ENCODE results near the gene DLX6. TPM values are rescaled to one million over a fixed set of nuclear protein-coding genes. Genes with fewer than 3 reads are reported as not detected.

The DLX6 gene
- total RNA-seq, 4 donors from 2014 or later, result not detected

DNA sequence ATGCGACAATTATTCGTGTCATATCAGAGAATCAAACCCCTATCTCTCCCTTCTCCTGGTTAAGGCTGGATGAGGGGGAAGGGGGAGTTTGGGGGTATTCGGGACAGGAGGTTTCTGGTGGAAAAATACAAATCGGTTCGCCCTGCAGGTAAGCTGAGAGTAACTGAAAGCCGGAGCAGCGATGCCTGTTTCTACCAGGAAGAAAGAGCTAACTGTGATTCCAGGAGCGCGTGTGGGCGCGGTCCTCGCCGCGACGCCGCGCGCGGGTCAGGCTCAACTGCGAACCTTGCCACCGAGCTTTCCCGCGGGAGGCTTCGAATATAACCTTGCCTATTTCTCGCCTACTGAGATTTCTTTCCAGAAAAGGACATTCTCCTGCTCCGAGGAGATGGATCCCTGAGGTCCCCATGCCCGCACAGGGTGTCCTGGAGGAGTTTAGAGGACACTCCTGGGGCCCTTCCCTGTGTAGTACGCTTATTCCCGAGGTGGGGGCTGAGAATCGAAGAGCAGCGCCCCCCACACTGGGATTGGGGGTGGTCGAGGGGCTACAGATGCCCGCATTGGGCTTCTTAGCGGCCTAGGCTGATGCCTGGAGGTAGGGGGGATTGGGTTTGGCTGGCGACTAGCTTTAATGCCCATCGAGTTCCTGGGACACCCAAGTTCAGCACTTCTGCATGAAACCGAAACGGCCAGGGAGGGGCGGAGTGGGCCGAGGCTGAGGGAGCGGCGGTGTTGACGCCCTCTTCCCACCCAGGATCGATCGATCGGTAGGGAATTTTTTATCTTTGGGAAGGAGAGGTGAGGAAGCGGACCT is 13.0 kb upstream of the DLX6 start:
- TF ChIP-seq EP300 (IDR thresholded peaks at IDR 0.05; ENCODE audit: low read depth) (no peak), POLR2AphosphoS5 (IDR thresholded peaks at IDR 0.05) (no peak), POLR2A (IDR thresholded peaks at IDR 0.05) (no peak)
- TF ChIP-seq, protein P1, sequence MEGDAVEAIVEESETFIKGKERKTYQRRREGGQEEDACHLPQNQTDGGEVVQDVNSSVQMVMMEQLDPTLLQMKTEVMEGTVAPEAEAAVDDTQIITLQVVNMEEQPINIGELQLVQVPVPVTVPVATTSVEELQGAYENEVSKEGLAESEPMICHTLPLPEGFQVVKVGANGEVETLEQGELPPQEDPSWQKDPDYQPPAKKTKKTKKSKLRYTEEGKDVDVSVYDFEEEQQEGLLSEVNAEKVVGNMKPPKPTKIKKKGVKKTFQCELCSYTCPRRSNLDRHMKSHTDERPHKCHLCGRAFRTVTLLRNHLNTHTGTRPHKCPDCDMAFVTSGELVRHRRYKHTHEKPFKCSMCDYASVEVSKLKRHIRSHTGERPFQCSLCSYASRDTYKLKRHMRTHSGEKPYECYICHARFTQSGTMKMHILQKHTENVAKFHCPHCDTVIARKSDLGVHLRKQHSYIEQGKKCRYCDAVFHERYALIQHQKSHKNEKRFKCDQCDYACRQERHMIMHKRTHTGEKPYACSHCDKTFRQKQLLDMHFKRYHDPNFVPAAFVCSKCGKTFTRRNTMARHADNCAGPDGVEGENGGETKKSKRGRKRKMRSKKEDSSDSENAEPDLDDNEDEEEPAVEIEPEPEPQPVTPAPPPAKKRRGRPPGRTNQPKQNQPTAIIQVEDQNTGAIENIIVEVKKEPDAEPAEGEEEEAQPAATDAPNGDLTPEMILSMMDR (IDR thresholded peaks at IDR 0.05), result no peak
- in situ Hi-C loops (cut with MboI; ENCODE audit: low pct_ligation_motif_present in 1 of 4, low pct_unique_long_range_greater_than_20kb in 1 of 4, low sequenced_read_pairs in 3 of 4), result no loop called here
- no peak overlapping the region for H3K27ac ChIP-seq
- no peak overlapping the region for H3K4me3 ChIP-seq
- H3K4me1 ChIP-seq, result no peaks in the 10 kb centered on the region
- peaks cover 100% of the 10 kb centered on the region for H3K27me3 ChIP-seq
- intact Hi-C loops (cut with DNase I; ENCODE audit: low total_unique reads), result no loop called here
- 17 to 42% methylated on average over 6 to 47 of the region's 47 CpGs for WGBS, 2 donors (ENCODE audit: low coverage in 1 of 2)
- no peaks in the 10 kb centered on the region for H3K9me3 ChIP-seq
- no peaks in the 10 kb centered on the region for H3K36me3 ChIP-seq
- no peak for DNase-seq

DNA sequence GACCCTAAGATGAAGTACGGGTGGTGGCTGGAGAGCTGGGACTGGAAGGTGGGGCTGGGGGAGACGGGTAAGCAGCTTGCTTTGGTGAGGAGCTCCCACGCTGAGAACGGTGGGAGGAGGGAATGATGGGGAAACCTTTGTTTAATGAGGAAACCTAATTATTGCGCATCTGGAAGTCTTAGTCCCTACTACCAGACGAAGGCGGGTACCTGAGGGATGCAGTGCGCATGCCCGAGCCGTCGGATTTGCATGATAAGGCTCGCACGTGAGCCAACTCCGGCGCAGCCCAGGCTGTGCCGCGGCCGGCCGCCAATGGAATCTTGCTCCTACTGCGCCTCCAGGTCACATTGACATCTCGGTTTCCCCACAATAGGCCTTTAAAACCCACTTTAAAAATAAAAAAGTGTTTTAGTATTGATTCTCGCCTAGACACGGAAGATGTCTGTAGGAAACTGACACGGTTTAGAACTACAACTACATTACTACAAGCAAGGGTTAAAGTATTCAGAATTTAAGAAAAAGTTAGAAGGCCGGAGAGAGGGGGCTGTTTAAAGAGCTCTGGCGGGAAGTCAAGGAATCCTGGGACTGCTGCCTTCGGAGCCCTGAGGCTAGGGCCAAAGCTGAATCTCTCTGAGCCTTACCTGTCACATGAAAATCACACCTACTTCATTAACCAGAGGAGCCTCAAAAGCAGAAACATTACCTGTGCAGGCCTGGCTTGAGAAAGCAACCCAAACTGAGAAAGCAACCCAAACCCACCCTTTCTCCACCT is 12.1 kb upstream of the DLX6 start:
- in situ Hi-C loops (cut with MboI; ENCODE audit: low pct_ligation_motif_present in 1 of 4, low pct_unique_long_range_greater_than_20kb in 1 of 4, low sequenced_read_pairs in 3 of 4) (no loop called here), intact Hi-C loops (cut with DNase I; ENCODE audit: low total_unique reads) (no loop called here)
- 27 to 37% methylated on average over 8 to 27 of the region's 27 CpGs for WGBS, 2 donors (ENCODE audit: low coverage in 1 of 2)
- TF ChIP-seq, protein P1 (IDR thresholded peaks at IDR 0.05), result no peak
- TF ChIP-seq POLR2AphosphoS5 (IDR thresholded peaks at IDR 0.05) (no peak), POLR2A (IDR thresholded peaks at IDR 0.05) (no peak), EP300 (IDR thresholded peaks at IDR 0.05; ENCODE audit: low read depth) (no peak)
- Histone ChIP-seq H3K4me3 (no peak overlapping the region), H3K27ac (no peak overlapping the region), H3K36me3 (no peaks in the 10 kb centered on the region), H3K4me1 (no peaks in the 10 kb centered on the region), H3K9me3 (no peaks in the 10 kb centered on the region), H3K27me3 (peaks cover 100% of the 10 kb centered on the region)
- DNase-seq, result no peak

DNA sequence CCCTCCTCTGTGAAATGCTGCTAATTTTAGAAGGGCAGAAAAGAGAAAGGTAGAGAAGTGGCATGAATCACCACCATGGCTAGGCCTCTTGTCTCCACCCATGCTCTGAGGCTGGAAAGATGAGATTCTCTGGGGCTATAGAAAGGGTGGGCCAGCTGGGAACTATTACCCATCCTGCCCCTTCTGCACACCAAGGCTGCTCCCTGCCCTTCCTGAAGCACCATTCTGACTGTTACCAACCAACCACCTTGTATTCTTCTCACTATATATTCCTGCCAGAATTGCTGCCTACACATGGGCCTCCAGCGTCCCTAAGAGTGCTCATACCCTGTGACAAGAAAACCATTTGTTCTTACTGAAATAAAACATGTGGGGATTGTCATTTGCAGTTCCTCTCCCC is 11.4 kb upstream of the DLX6 start:
- H3K36me3 ChIP-seq, result no peaks in the 10 kb centered on the region
- TF ChIP-seq POLR2AphosphoS5 (IDR thresholded peaks at IDR 0.05) (no peak), EP300 (IDR thresholded peaks at IDR 0.05; ENCODE audit: low read depth) (no peak), POLR2A (IDR thresholded peaks at IDR 0.05) (no peak)
- TF ChIP-seq, protein P1 (IDR thresholded peaks at IDR 0.05), result no peak
- no peak for DNase-seq
- no peaks in the 10 kb centered on the region for H3K4me1 ChIP-seq
- in situ Hi-C loops (cut with MboI; ENCODE audit: low pct_ligation_motif_present in 1 of 4, low pct_unique_long_range_greater_than_20kb in 1 of 4, low sequenced_read_pairs in 3 of 4) (no loop called here), intact Hi-C loops (cut with DNase I; ENCODE audit: low total_unique reads) (no loop called here)
- 41 to 56% methylated on average over 1 of the region's 1 CpG for WGBS, 2 donors (ENCODE audit: low coverage in 1 of 2)
- H3K27me3 ChIP-seq, result peaks cover 100% of the 10 kb centered on the region
- H3K9me3 ChIP-seq, result no peaks in the 10 kb centered on the region
- no peak overlapping the region for H3K27ac ChIP-seq
- H3K4me3 ChIP-seq, result no peak overlapping the region

DNA sequence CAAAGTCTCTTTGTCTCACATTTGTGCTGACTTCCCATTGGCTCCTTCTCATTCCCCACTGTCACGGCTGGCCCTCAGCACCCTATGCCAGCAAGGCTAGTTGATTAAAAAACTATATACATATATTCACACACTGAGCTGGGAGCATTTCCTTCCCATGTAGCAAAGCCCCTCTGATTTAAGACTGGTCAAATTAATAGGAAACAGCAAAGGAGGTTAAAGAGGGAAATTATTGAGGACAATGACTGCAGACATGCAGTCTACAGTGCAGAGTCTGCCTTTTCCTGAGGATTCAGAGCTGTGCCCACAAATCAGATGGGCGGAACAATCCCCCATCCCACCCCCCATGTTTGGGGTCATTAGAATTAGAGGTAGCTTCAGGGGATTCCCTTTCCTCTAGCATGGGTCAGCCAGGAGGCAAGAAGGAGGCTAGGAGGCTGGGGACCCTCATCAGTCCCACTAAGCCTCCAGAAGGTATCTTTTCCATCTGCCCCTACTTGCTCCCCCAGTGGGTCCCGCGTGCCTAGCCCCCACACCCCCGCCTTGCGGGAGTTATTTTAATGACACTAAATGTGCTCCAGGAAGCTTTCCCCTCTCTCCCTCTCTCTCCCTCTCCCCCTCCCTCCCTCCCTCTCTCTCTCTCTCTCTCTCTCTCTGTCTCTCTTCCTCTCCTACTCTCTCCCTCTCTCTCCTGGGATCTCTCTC is 9.8 kb upstream of the DLX6 start:
- Histone ChIP-seq H3K36me3 (no peaks in the 10 kb centered on the region), H3K27ac (no peak overlapping the region), H3K27me3 (peaks cover 100% of the 10 kb centered on the region), H3K4me1 (no peaks in the 10 kb centered on the region), H3K9me3 (no peaks in the 10 kb centered on the region), H3K4me3 (no peak overlapping the region)
- in situ Hi-C loops (cut with MboI; ENCODE audit: low pct_ligation_motif_present in 1 of 4, low pct_unique_long_range_greater_than_20kb in 1 of 4, low sequenced_read_pairs in 3 of 4) (no loop called here), intact Hi-C loops (cut with DNase I; ENCODE audit: low total_unique reads) (no loop called here)
- DNase-seq, result no peak
- TF ChIP-seq EP300 (IDR thresholded peaks at IDR 0.05; ENCODE audit: low read depth) (no peak), POLR2A (IDR thresholded peaks at IDR 0.05) (no peak), POLR2AphosphoS5 (IDR thresholded peaks at IDR 0.05) (no peak)
- TF ChIP-seq, protein P1 (IDR thresholded peaks at IDR 0.05), result no peak
- WGBS, 2 donors (ENCODE audit: low coverage in 1 of 2), result 6 to 29% methylated on average over 2 to 6 of the region's 6 CpGs

Data from transverse colon (tissue), 4 donors.